HepG2 (cell line): ENCODE data around the gene OSBPL5. TPM values are rescaled to one million over a fixed set of nuclear protein-coding genes. Genes with fewer than 3 reads are reported as not detected.

Experiments used
- ATAC-seq: fragments of 200-7000 bp; cut with Tn5 transposase; 3 replicates; pipeline ENCODE4 v1.9.1; 2020; ENCODE audit warnings: mild to moderate bottlenecking, moderate library complexity
- BruUV-seq: library from RNA; stranded (reverse); fragments of 400-500 nt; replicated peaks from 2 replicates; lab custom pipeline; 2021; lab: Mats Ljungman, UMichigan
- CTCF ChIA-PET: fragments of 300-600 bp; formaldehyde crosslinking; extraction: SDS; loops from one replicate; lab custom pipeline; 2021; ENCODE audit warnings: low total read pairs, inconsistent platforms, low intra/inter-chr PET ratio; lab: Yijun Ruan, JAX
- POLR2A ChIA-PET: fragments of 350-600 bp; sonication (Branson Sonifier 250); formaldehyde crosslinking; loops from one replicate; lab custom pipeline; 2020; ENCODE audit warnings: antibody characterized with exemption, inconsistent platforms; lab: Yijun Ruan, JAX
- DNase-seq: peaks from one replicate; pipeline ENCODE4 v3.0.0-alpha.2; 2015; ENCODE audit warnings: low spot score
- FAIRE-seq: peaks from 3 replicates; lab custom pipeline; 2011; peaks lifted over from hg19 to GRCh38; lab: Jason Lieb, UNC
- H2AFZ ChIP-seq: one replicate; pipeline ENCODE4 v1.6.1; 2011; ENCODE audit warnings: low read length, inconsistent platforms
- H3K27ac ChIP-seq: fragments of 300-600 bp; 3 replicates; pipeline ENCODE4 v1.8.0; 2011; ENCODE audit warnings: mixed run types, mild to moderate bottlenecking, mixed read lengths, low read length, inconsistent platforms; ENCODE audit not compliant: insufficient read depth; ENCODE audit errors: extremely low read length
- H3K27me3 ChIP-seq, 2 experiments: fragments of 200-600 bp in 1 of 2; 2 replicates in 1 of 2; 3 replicates in 1 of 2; pipeline versions ENCODE4 v1.6.0 to v1.8.0; 2011; ENCODE audit warnings: low read length in 2 of 2, mild to moderate bottlenecking in 2 of 2, moderate library complexity in 2 of 2, inconsistent platforms in 1 of 2; ENCODE audit not compliant: insufficient read depth in 2 of 2, control insufficient read depth in 1 of 2
- H3K36me3 ChIP-seq, 2 experiments: fragments of 200-600 bp in 1 of 2; replicated peaks in 1 of 2; 2 replicates in 1 of 2; 3 replicates in 1 of 2; pipeline versions ENCODE4 v1.5.1 to v1.8.0; 2011; ENCODE audit warnings: low read length in 2 of 2, inconsistent platforms in 1 of 2; ENCODE audit not compliant: insufficient read depth in 2 of 2, control insufficient read depth in 1 of 2
- H3K4me1 ChIP-seq: 2 replicates; pipeline ENCODE4 v1.5.1; 2012; ENCODE audit warnings: low read length, inconsistent platforms; ENCODE audit not compliant: insufficient read depth
- H3K4me2 ChIP-seq: 2 replicates; pipeline ENCODE4 v1.6.0; 2011; ENCODE audit warnings: low read depth, low read length, inconsistent platforms
- H3K4me3 ChIP-seq, 3 experiments: fragments of 200-600 bp in 1 of 3; sonication (generic), shearing (Covaris generic) in 1 of 3; replicated peaks in 1 of 3; 2 replicates each; pipeline ENCODE4 v1.5.1; 2011 to 2016; ENCODE audit warnings: low read length in 3 of 3, inconsistent platforms in 2 of 3, low read depth in 2 of 3, mild to moderate bottlenecking in 2 of 3, control low read depth in 1 of 3, mixed read lengths in 1 of 3; ENCODE audit not compliant: insufficient read depth in 1 of 3
- H3K79me2 ChIP-seq: one replicate; pipeline ENCODE4 v1.6.1; 2011; ENCODE audit warnings: low read length, inconsistent platforms; ENCODE audit not compliant: insufficient read depth
- H3K9ac ChIP-seq: 2 replicates; pipeline ENCODE4 v1.6.0; 2011; ENCODE audit warnings: mild to moderate bottlenecking, low read depth, low read length, inconsistent platforms; ENCODE audit not compliant: insufficient read depth
- H3K9me3 ChIP-seq: 2 replicates; pipeline ENCODE4 v1.5.1; 2012; ENCODE audit warnings: mild to moderate bottlenecking, low read length
- H4K20me1 ChIP-seq: 2 replicates; pipeline ENCODE4 v1.6.0; 2011; ENCODE audit warnings: inconsistent platforms, mild to moderate bottlenecking, low read length, moderate library complexity; ENCODE audit not compliant: insufficient read depth
- ARNT2 ChIP-seq: sonication (generic); formaldehyde crosslinking; IDR thresholded peaks from 2 replicates; pipeline ENCODE4 v1.8.0; 2022; ENCODE audit warnings: mild to moderate bottlenecking, low read depth, missing genetic modification reagents, moderate library complexity
- ATF4 ChIP-seq, 2 experiments: fragments of 450-650 bp in 1 of 2; sonication (generic) in 1 of 2; formaldehyde crosslinking; IDR thresholded peaks; 2 replicates each; pipeline versions ENCODE4 v1.5.0 to v1.8.0; 2020 to 2022; ENCODE audit warnings: mild to moderate bottlenecking in 1 of 2, missing genetic modification reagents in 1 of 2
- ATF7 ChIP-seq, 2 experiments: fragments of 450-650 bp in 1 of 2; sonication (generic) in 1 of 2; formaldehyde crosslinking in 1 of 2; IDR thresholded peaks; 2 replicates each; pipeline versions ENCODE4 v1.4.0 to v1.6.1; 2016 to 2020; ENCODE audit warnings: antibody characterized with exemption in 1 of 2, mild to moderate bottlenecking in 1 of 2, missing genetic modification reagents in 1 of 2
- EZH2 ChIP-seq: conservative IDR thresholded peaks from 2 replicates; pipeline ENCODE4 v1.6.1; 2012; ENCODE audit warnings: mild to moderate bottlenecking, low read depth, low read length, moderate library complexity
- GRHL1 ChIP-seq: sonication (generic); formaldehyde crosslinking; conservative IDR thresholded peaks from 2 replicates; pipeline ENCODE4 v1.8.0; 2022; ENCODE audit warnings: missing genetic modification reagents
- MXI1 ChIP-seq: IDR thresholded peaks from 3 replicates; pipeline ENCODE4 v1.6.1; 2012; ENCODE audit warnings: low read depth, low read length, inconsistent platforms, borderline replicate concordance
- NFKBIZ ChIP-seq: IDR thresholded peaks from 2 replicates; pipeline ENCODE4 v1.6.1; 2018; ENCODE audit warnings: missing genetic modification reagents, missing compliant biosample characterization
- SALL2 ChIP-seq: sonication (generic); formaldehyde crosslinking; IDR thresholded peaks from 2 replicates; pipeline ENCODE4 v1.8.1; 2023; ENCODE audit warnings: mild to moderate bottlenecking, missing genetic modification reagents, inconsistent platforms
- SAP130 ChIP-seq: IDR thresholded peaks from 2 replicates; pipeline ENCODE4 v1.6.1; 2016; ENCODE audit warnings: low read depth
- SMARCC2 ChIP-seq: fragments of 450-650 bp; IDR thresholded peaks from 2 replicates; pipeline ENCODE4 v1.6.1; 2017; ENCODE audit warnings: antibody characterized with exemption, mild to moderate bottlenecking
- ZBED4 ChIP-seq: sonication (generic); formaldehyde crosslinking; IDR thresholded peaks from 2 replicates; pipeline ENCODE4 v1.4.0; 2020; ENCODE audit warnings: missing genetic modification reagents, borderline replicate concordance
- ZNF230 ChIP-seq: sonication (generic); formaldehyde crosslinking; IDR thresholded peaks from 2 replicates; pipeline ENCODE4 v1.4.0; 2020; ENCODE audit warnings: mild to moderate bottlenecking, missing genetic modification reagents
- WGBS: methylation state at CpG from one replicate; pipeline ENCODE4 v1.1.6; 2017; ENCODE audit warnings: low lambda C conversion rate; 5-methylcytosine and 5-hydroxymethylcytosine counted together
- in situ Hi-C: cut with HindIII; loops from 2 replicates; pipeline ENCODE4 v1.10.0; 2017; ENCODE audit warnings: low pct_unique_long_range_greater_than_20kb; ENCODE audit not compliant: extremely low pct_ligation_motif_present
- intact Hi-C: fragments of 100-400 bp; cut with micrococcal nuclease; formaldehyde crosslinking; loops from one replicate; pipeline ENCODE4 v1.10.0; 2022; ENCODE audit not compliant: unreplicated experiment
- polyA plus RNA-seq, 8 experiments: library from polyadenylated mRNA; depleted of rRNA in 3 of 8; stranded (reverse) in 7 of 8; unstranded in 1 of 8; fragments of >200 nt; fragmentation: Illumina TruSeq in 4 of 8; extraction: Trizol in 4 of 8; gene quantifications; 2 replicates each; pipeline versions ENCODE4 v1.2.1 to v1.2.3, GENCODE V29; 2011 to 2016; ENCODE audit warnings: low read depth in 4 of 8, missing spikeins in 1 of 8, mixed read lengths in 1 of 8; ENCODE audit not compliant: insufficient read depth in 1 of 8
- total RNA-seq, 5 experiments: library from RNA; depleted of rRNA; stranded (reverse); fragments of >200 nt; fragmentation: Illumina TruSeq; extraction: Trizol; gene quantifications; 2 replicates each; pipeline ENCODE4 v1.2.3, GENCODE V29; 2016; ENCODE audit warnings: low read depth in 1 of 5

The OSBPL5 gene
- total and polyA plus RNA-seq, 2 of the 13 experiments (the other 11 are each of a cell fraction or from before 2014, with no cell fraction given) = not detected

- TF ChIP-seq ZNF230 (no peak), ARNT2 (CRISPR knock-in tag) (no peak), EZH2 (no peak), MXI1 (no peak), ZBED4 (CRISPR knock-in tag) (no peak), SMARCC2 (no peak), SALL2 (no peak), GRHL1 (CRISPR knock-in tag) (no peak), ATF7 (IDR thresholded peaks at IDR 0.05) (no peak), ATF7 (CRISPR knock-in tag; IDR thresholded peaks at IDR 0.05) (no peak), ATF4 (CRISPR knock-in tag; IDR thresholded peaks at IDR 0.05) (no peak), SAP130 (CRISPR knock-in tag) (no peak), NFKBIZ (CRISPR knock-in tag) (no peak)
- Histone ChIP-seq H3K27me3 (peaks cover 20 to 62% of the 10 kb centered on the region in 2 experiments), H2AFZ (no peak overlapping the region), H3K27ac (no peak overlapping the region), H3K4me1 (no peaks in the 10 kb centered on the region), H3K4me2 (no peak overlapping the region), H4K20me1 (no peaks in the 10 kb centered on the region), H3K9ac (no peak overlapping the region), H3K36me3 (no peaks in the 10 kb centered on the region), H3K79me2 (no peaks in the 10 kb centered on the region), H3K4me3 (no peak overlapping the region), H3K9me3 (no peaks in the 10 kb centered on the region)
- 43% methylated on average over 13 of the region's 21 CpGs for WGBS
- FAIRE-seq = no peak
- ChIA-PET POLR2A (no interaction called here), CTCF (no interaction called here)
- in situ Hi-C loops = loop anchor here (10.0 kb wide), 1 partner anchor 108 kb away; the partner anchor contains the start of gene MRGPRG
- no peak for ATAC-seq
- no TSS peak for BruUV-seq
- intact Hi-C loops = no loop called here
- no peak for DNase-seq
Observed at GRCh38 chr11:3106736-3107524, 58.2 kb downstream of the OSBPL5 start.
